ENCODE results near the gene FAM184A. TPM values are rescaled to one million over a fixed set of nuclear protein-coding genes. Genes with fewer than 3 reads are reported as not detected.

The FAM184A gene
- total RNA-seq, 4 donors from 2014 or later, result 0.20 to 13.1 (median 2.9) TPM

DNA sequence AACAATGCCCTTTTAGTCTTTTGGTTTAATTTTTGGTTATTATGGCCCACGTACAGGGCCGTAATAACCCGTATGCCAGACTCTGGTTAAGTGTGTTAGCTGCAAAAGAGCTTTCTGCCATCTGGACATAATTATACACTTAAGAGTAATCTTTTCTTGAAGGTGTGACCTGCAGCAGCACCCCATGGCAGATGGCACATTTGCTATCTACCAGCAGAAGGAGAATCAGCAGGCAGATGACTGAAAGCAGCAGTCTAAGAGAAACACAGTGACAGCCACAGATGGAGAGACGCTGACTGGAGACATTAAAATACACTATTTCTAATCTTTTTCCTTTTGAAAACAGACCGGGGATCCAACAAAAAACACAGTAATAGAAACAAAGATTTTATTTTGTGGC, 165.8 kb downstream of the FAM184A start:
- Histone ChIP-seq H3K27ac (no peak overlapping the region), H3K36me3 (peaks cover 0 to 47% (median 22%) of the 10 kb centered on the region in 4 donors)
- in situ Hi-C loops (cut with MboI; ENCODE audit: low pct_ligation_motif_present in 1 of 4, low pct_unique_long_range_greater_than_20kb in 1 of 4, low sequenced_read_pairs in 3 of 4), result no loop called here

More for the DNA sequence above, 165.8 kb downstream of the FAM184A start:
- intact Hi-C loops (cut with DNase I; ENCODE audit: low total_unique reads), result no loop called here
- Histone ChIP-seq H3K4me1 (no peaks in the 10 kb centered on the region), H3K9me3 (no peaks in the 10 kb centered on the region), H3K27me3 (no peaks in the 10 kb centered on the region), H3K4me3 (no peak overlapping the region)
- no peak for DNase-seq
- 79 to 87% methylated on average over 5 of the region's 5 CpGs for whole genome bisulfite sequencing, 2 donors (ENCODE audit: low coverage in 1 of 2)
- TF ChIP-seq EP300 (IDR thresholded peaks at IDR 0.05; ENCODE audit: low read depth) (no peak), POLR2AphosphoS5 (IDR thresholded peaks at IDR 0.05) (no peak), POLR2A (IDR thresholded peaks at IDR 0.05) (no peak)
- TF ChIP-seq, protein P1, sequence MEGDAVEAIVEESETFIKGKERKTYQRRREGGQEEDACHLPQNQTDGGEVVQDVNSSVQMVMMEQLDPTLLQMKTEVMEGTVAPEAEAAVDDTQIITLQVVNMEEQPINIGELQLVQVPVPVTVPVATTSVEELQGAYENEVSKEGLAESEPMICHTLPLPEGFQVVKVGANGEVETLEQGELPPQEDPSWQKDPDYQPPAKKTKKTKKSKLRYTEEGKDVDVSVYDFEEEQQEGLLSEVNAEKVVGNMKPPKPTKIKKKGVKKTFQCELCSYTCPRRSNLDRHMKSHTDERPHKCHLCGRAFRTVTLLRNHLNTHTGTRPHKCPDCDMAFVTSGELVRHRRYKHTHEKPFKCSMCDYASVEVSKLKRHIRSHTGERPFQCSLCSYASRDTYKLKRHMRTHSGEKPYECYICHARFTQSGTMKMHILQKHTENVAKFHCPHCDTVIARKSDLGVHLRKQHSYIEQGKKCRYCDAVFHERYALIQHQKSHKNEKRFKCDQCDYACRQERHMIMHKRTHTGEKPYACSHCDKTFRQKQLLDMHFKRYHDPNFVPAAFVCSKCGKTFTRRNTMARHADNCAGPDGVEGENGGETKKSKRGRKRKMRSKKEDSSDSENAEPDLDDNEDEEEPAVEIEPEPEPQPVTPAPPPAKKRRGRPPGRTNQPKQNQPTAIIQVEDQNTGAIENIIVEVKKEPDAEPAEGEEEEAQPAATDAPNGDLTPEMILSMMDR (IDR thresholded peaks at IDR 0.05), result no peak

Small RNAs within 50 kb of the gene (small RNA-seq; reads per million reads assigned to genes)
- gene MIR548B, result 0 to 0.70 (median 0.28) reads per million in 4 donors
- 0 reads per million in 4 donors for gene RF00019

Other genes starting within 250 kb of the FAM184A start
- 10 to 100 TPM in 1 of 4 donors, 1 to 10 TPM in 1, under 1 TPM in 1, not detected in 1; 0.20 to 10.4 (median 9.7) TPM for gene ASF1A, start 184.5 kb downstream of the FAM184A start, total RNA-seq
- gene MCM9, start 143.5 kb downstream of the FAM184A start, total RNA-seq, result 10 to 100 TPM in 3 of 4 donors, 1 to 10 TPM in 1; 5.2 to 27.6 (median 19.0) TPM